ENCODE results near the gene LHPP.

LHPP gene

DNA sequence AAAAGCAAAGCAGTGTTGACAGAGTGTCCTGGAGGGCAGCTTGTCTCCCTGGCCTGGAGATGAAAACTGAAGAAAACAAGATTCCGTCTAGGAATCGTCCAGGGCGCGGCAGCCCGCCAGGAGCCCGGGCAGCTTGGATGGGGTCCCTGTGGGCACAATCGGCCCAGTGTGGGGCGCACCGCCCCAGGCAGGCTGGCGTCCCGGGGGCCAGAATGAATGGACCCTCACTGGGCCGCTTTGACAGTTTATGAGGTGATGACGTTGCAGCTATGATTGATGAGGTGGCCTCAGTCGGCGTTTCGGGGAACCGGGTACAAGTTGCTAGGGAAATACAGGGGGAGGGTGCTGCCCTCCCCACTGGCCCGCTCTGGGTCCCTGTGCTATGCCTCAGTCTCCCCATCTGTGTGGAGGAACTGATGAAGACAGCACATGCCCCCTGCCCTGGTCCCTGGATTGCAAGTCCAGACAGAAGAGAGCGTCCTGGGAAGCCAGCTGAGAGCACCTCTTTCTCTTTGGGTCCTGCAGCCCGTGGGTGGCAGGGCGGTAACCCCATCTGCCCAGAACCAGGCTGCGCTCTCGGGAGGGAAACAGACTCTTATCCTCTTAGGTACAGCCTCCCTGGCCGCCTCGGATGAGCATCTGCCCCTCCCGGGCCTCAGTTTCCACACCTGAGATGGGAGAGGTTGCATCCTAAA, 131.3 kb downstream of the LHPP start:
- no peak overlapping the region for H3K9ac ChIP-seq
- no peaks in the 10 kb centered on the region for H3K27me3 ChIP-seq (ENCODE audit: insufficient read depth, low read depth)
- H2AFZ ChIP-seq (ENCODE audit: low read depth), result no peak overlapping the region
- no peaks in the 10 kb centered on the region for H3K79me2 ChIP-seq (ENCODE audit: insufficient read depth, low read depth)
- H3K4me2 ChIP-seq, result no peak overlapping the region
- no peak overlapping the region for H3K27ac ChIP-seq
- H3K36me3 ChIP-seq (ENCODE audit: insufficient read depth), result no peaks in the 10 kb centered on the region
- H4K20me1 ChIP-seq (ENCODE audit: insufficient read depth), result no peaks in the 10 kb centered on the region
- no peak overlapping the region for H3K4me3 ChIP-seq (IDR thresholded peaks at IDR 0.05; ENCODE audit: insufficient read depth, low read depth, low read length)
- H3K4me1 ChIP-seq (ENCODE audit: low read depth, poor library complexity, severe bottlenecking), result no peaks in the 10 kb centered on the region
- TF ChIP-seq, protein P1, sequence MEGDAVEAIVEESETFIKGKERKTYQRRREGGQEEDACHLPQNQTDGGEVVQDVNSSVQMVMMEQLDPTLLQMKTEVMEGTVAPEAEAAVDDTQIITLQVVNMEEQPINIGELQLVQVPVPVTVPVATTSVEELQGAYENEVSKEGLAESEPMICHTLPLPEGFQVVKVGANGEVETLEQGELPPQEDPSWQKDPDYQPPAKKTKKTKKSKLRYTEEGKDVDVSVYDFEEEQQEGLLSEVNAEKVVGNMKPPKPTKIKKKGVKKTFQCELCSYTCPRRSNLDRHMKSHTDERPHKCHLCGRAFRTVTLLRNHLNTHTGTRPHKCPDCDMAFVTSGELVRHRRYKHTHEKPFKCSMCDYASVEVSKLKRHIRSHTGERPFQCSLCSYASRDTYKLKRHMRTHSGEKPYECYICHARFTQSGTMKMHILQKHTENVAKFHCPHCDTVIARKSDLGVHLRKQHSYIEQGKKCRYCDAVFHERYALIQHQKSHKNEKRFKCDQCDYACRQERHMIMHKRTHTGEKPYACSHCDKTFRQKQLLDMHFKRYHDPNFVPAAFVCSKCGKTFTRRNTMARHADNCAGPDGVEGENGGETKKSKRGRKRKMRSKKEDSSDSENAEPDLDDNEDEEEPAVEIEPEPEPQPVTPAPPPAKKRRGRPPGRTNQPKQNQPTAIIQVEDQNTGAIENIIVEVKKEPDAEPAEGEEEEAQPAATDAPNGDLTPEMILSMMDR (conservative IDR thresholded peaks at IDR 0.05; ENCODE audit: low read depth, low read length), result no peak

DNA sequence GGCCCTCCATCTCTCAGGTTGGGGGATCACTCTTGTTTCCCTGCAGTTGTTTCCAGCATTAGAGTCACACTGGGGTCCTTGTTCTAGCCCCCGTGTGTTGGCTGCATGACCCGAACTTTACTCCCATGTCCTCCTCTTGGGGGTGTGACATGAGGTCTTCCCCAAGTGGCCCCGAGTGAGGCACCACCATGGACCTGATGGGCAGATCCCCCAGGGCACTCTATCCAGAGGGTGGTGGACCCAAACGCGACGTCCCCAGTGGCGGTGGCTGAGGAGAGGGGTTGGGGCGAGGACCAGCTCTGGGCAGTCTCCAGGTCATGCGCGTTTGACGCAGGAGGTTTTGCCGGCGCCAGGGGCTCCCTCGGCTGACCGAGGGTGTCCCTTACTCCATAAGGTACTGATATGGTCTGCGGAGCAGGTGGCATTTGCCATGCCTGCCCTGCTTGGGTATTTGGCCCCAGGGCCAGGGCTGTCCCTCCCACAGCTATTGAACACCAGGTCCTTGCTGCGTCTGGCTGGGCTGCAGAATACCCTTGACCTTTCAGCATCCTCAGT, 131.9 kb downstream of the LHPP start:
- Histone ChIP-seq H3K9ac (no peak overlapping the region), H3K4me2 (no peak overlapping the region), H3K36me3 (ENCODE audit: insufficient read depth) (no peaks in the 10 kb centered on the region), H3K27me3 (ENCODE audit: insufficient read depth, low read depth) (no peaks in the 10 kb centered on the region), H3K27ac (no peak overlapping the region), H2AFZ (ENCODE audit: low read depth) (no peak overlapping the region), H3K4me3 (IDR thresholded peaks at IDR 0.05; ENCODE audit: insufficient read depth, low read depth, low read length) (no peak overlapping the region), H3K4me1 (ENCODE audit: low read depth, poor library complexity, severe bottlenecking) (no peaks in the 10 kb centered on the region), H4K20me1 (ENCODE audit: insufficient read depth) (no peaks in the 10 kb centered on the region), H3K79me2 (ENCODE audit: insufficient read depth, low read depth) (no peaks in the 10 kb centered on the region)
- TF ChIP-seq, protein P1 (conservative IDR thresholded peaks at IDR 0.05; ENCODE audit: low read depth, low read length), result no peak

DNA sequence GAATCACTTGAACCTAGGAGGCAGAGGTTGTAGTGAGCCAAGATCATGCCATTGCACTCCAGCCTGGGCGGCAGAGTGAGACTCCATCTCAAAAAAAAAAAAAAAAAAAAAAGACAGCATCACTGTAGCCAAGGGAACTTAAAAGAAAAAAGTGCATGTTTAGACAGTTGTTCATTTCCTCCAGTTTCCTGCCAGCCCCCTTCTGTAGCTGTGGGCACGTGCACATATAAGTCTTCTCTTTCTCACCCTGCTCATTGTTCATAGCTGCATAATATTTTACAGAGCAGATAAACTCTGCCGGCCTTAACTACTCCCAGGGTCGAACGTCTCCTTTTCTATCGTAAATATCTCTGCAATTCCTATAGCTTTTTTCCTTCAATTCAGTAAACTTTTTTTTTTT, 132.6 kb downstream of the LHPP start:
- no peaks in the 10 kb centered on the region for H3K79me2 ChIP-seq (ENCODE audit: insufficient read depth, low read depth)
- no peak overlapping the region for H3K4me3 ChIP-seq (IDR thresholded peaks at IDR 0.05; ENCODE audit: insufficient read depth, low read depth, low read length)
- no peaks in the 10 kb centered on the region for H4K20me1 ChIP-seq (ENCODE audit: insufficient read depth)
- TF ChIP-seq, protein P1 (conservative IDR thresholded peaks at IDR 0.05; ENCODE audit: low read depth, low read length), result no peak
- H3K4me2 ChIP-seq, result no peak overlapping the region
- no peaks in the 10 kb centered on the region for H3K27me3 ChIP-seq (ENCODE audit: insufficient read depth, low read depth)
- no peak overlapping the region for H3K9ac ChIP-seq
- no peak overlapping the region for H2AFZ ChIP-seq (ENCODE audit: low read depth)
- no peaks in the 10 kb centered on the region for H3K4me1 ChIP-seq (ENCODE audit: low read depth, poor library complexity, severe bottlenecking)
- no peak overlapping the region for H3K27ac ChIP-seq
- no peaks in the 10 kb centered on the region for H3K36me3 ChIP-seq (ENCODE audit: insufficient read depth)

DNA sequence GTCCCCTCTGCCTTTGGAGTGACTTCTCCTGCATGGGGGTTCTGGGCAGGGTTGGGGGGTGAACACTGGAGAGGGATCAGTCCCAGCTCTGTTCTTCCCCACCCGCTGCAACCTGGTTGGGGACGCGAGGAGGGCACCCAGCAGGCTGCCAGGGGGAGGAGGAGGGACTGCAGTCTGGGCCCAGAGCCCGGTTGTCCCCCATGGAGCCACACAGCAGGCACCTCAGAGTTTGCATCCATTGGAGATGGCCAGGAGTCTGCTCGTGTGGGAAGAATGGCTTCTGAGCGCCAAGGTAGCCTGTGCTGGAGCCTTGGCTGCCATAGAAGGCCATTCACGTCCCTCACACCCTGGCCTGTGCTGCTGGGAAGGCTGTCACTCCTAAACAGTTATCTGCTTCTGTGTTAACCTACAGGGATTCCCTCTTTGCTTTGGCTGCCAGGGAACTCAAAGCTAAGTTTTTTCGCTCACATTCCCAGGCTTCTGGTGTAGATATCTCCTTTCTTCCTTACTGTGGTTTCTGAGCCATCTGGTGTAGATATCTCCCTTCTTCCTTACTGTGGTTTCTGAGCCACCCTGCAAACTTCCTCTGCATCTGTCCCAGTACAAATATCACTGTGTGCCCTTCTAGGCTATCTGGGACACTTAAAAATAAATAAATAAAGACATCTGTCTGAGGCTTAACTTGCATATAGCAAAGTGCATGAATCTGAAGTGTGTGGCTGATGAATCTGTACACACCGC, 133.7 kb downstream of the LHPP start:
- Histone ChIP-seq H3K9ac (no peak overlapping the region), H3K79me2 (ENCODE audit: insufficient read depth, low read depth) (no peaks in the 10 kb centered on the region), H3K4me1 (ENCODE audit: low read depth, poor library complexity, severe bottlenecking) (no peaks in the 10 kb centered on the region), H3K27me3 (ENCODE audit: insufficient read depth, low read depth) (no peaks in the 10 kb centered on the region), H4K20me1 (ENCODE audit: insufficient read depth) (no peaks in the 10 kb centered on the region), H3K4me2 (no peak overlapping the region), H3K4me3 (IDR thresholded peaks at IDR 0.05; ENCODE audit: insufficient read depth, low read depth, low read length) (no peak overlapping the region), H3K27ac (no peak overlapping the region), H3K36me3 (ENCODE audit: insufficient read depth) (no peaks in the 10 kb centered on the region), H2AFZ (ENCODE audit: low read depth) (no peak overlapping the region)
- TF ChIP-seq, protein P1 (conservative IDR thresholded peaks at IDR 0.05; ENCODE audit: low read depth, low read length), result no peak
